Measurements from ENCODE around the gene ATF7. TPM values are rescaled to one million over a fixed set of nuclear protein-coding genes. Genes with fewer than 3 reads are reported as not detected.
A peak's percentile ranks its signal among the peaks of the same experiment; 100 is the strongest.
"Not testable (repeated sequence)": the region's sequence is repeated elsewhere in the genome, so short reads cannot be mapped to it uniquely, and the experiment has no call there.

Gene ATF7
- polyA plus RNA-seq, 1 experiment = 27.1 TPM

DNA sequence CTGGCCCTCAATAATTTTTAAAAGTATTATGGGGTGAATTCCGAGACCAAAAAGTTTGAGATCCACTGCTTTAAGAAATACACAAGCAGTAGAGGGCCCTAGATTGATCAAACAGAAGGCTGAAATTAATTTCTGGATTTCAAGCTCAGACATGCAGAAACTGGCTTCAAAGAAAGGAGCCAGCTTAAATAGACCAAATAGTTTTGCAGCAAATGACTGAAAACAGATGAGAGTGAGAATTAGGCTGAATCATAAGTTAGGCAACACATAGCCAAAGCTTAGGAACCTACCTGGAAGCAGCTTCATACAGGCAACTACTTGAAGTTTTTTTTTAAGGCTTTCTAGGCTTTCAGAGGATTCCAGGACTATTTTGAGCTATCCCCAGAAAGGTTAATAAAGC is 12.4 kb downstream of the ATF7 start:
- H3K4me3 ChIP-seq (ENCODE audit: low read depth, low read length) = no peak overlapping the region
- CTCF ChIA-PET = interaction anchor here (1.0 to 3.8 kb wide), 4 partner anchors 10 to 71 kb away, joined by 3 to 14 read pairs (median 4); partner anchors contain the start of gene ATP5MC2
- no peak for DNase-seq (ENCODE audit: low read depth, low spot score)
- H3K9me3 ChIP-seq (ENCODE audit: control insufficient read depth, insufficient read depth, low read length) = no peaks in the 10 kb centered on the region
- H3K27me3 ChIP-seq (ENCODE audit: control insufficient read depth, insufficient read depth, low read length) = no peaks in the 10 kb centered on the region
- POLR2A ChIA-PET = interaction anchor here (1.5 kb wide), 1 partner anchor 10 kb away, joined by 6 read pairs; no protein-coding TSS in a partner anchor
- H3K27ac ChIP-seq (ENCODE audit: low read depth, low read length) = peak overlapping the region; percentile 21
- TF ChIP-seq, protein P1, sequence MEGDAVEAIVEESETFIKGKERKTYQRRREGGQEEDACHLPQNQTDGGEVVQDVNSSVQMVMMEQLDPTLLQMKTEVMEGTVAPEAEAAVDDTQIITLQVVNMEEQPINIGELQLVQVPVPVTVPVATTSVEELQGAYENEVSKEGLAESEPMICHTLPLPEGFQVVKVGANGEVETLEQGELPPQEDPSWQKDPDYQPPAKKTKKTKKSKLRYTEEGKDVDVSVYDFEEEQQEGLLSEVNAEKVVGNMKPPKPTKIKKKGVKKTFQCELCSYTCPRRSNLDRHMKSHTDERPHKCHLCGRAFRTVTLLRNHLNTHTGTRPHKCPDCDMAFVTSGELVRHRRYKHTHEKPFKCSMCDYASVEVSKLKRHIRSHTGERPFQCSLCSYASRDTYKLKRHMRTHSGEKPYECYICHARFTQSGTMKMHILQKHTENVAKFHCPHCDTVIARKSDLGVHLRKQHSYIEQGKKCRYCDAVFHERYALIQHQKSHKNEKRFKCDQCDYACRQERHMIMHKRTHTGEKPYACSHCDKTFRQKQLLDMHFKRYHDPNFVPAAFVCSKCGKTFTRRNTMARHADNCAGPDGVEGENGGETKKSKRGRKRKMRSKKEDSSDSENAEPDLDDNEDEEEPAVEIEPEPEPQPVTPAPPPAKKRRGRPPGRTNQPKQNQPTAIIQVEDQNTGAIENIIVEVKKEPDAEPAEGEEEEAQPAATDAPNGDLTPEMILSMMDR (IDR thresholded peaks at IDR 0.05; ENCODE audit: low read depth, low read length) = no peak

DNA sequence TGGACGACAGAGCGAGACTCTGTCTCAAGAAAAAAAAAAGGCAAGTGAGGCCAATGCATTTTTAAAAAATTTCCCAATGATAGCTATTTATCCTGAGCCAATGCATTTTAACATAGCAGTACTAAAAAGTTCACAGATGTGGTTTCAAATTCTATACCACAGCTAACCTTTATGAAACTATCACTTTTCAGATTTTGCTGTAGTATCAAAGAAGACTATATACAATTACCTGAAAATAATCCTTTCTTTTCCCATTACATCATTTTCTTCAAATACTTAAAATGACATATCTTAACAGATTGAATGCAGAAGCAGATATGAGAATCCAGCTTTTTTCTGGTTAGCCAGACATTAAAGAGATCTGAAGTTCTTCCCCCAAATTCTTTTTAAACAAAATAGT is 13.2 kb downstream of the ATF7 start:
- H3K4me3 ChIP-seq (ENCODE audit: low read depth, low read length) = no peak overlapping the region
- H3K27ac ChIP-seq (ENCODE audit: low read depth, low read length) = no peak overlapping the region
- CTCF ChIA-PET = interaction anchor here (1.0 to 3.8 kb wide), 3 partner anchors 9 to 70 kb away, joined by 3 to 14 read pairs (median 3); no protein-coding TSS in a partner anchor
- no peaks in the 10 kb centered on the region for H3K27me3 ChIP-seq (ENCODE audit: control insufficient read depth, insufficient read depth, low read length)
- no peak for DNase-seq (ENCODE audit: low read depth, low spot score)
- TF ChIP-seq, protein P1 (IDR thresholded peaks at IDR 0.05; ENCODE audit: low read depth, low read length) = no peak
- POLR2A ChIA-PET = interaction anchor here (1.5 kb wide), 1 partner anchor 11 kb away, joined by 6 read pairs; no protein-coding TSS in a partner anchor
- H3K9me3 ChIP-seq (ENCODE audit: control insufficient read depth, insufficient read depth, low read length) = no peaks in the 10 kb centered on the region

DNA sequence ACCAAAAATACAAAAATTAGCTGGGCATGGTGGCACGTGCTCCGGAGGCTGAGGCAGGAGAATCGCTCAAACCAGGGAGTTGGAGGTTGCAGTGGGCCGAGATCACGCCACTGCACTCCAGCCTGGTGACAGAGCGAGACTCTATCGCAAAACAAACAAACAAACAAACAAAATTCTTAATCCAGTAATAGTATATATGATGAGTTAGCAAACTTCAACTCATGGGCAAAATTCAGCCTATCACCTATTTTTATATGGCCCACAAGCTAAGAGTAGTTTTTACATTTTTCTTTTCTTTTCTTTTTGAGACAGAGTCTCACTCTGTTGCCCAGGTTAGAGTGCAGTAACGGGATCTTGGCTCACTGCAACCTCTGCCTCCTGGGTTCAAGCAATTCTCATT is 14.9 kb downstream of the ATF7 start:
- TF ChIP-seq, protein P1 (IDR thresholded peaks at IDR 0.05; ENCODE audit: low read depth, low read length) = no peak
- Histone ChIP-seq H3K27ac (ENCODE audit: low read depth, low read length) (no peak overlapping the region), H3K9me3 (ENCODE audit: control insufficient read depth, insufficient read depth, low read length) (no peaks in the 10 kb centered on the region), H3K27me3 (ENCODE audit: control insufficient read depth, insufficient read depth, low read length) (no peaks in the 10 kb centered on the region), H3K4me3 (ENCODE audit: low read depth, low read length) (no peak overlapping the region)
- DNase-seq (ENCODE audit: low read depth, low spot score) = no peak
- CTCF ChIA-PET = interaction anchor here (1.5 to 1.9 kb wide), 3 partner anchors 13 to 68 kb away, joined by 3 to 6 read pairs (median 4); partner anchors contain the start of gene ATP5MC2
- POLR2A ChIA-PET = no interaction called here

DNA sequence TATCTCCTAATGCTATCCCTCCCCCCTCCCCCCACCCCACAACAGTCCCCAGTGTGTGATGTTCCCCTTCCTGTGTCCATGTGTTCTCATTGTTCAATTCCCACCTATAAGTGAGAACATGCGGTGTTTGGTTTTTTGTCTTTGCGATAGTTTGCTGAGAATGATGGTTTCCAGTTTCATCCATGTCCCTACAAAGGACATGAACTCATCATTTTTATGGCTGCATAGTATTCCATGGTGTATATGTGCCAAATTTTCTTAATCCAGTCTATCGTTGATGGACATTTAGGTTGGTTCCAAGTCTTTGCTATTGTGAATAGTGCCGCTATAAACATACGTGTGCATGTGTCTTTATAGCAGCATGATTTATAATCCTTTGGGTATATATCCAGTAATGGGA is 19.5 kb downstream of the ATF7 start:
- DNase-seq (ENCODE audit: low read depth, low spot score); H3K27ac ChIP-seq (ENCODE audit: low read depth, low read length); POLR2A ChIA-PET; H3K4me3 ChIP-seq (ENCODE audit: low read depth, low read length); H3K9me3 ChIP-seq (ENCODE audit: control insufficient read depth, insufficient read depth, low read length); H3K27me3 ChIP-seq (ENCODE audit: control insufficient read depth, insufficient read depth, low read length); CTCF ChIA-PET: not testable (repeated sequence)

DNA sequence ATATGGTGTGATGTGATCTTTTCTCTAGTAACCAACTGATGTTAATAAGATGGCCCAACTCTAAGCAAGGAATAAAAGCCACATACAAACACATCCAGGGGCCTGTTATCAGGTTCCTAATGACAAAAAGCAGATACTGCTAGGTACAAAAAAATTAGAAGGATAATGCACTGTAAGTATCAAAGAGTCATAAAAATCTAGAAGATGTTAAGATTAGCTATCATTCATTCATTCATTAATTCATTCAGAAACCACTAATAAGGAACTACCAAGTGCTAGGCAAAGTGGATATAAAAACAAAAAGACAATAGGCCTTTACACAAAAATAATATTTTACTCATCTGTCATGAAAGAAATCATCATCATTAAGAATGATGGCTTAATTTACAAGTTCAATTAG is 21.6 kb downstream of the ATF7 start:
- TF ChIP-seq, protein P1 (IDR thresholded peaks at IDR 0.05; ENCODE audit: low read depth, low read length) = no peak
- Histone ChIP-seq H3K27ac (ENCODE audit: low read depth, low read length) (no peak overlapping the region), H3K27me3 (ENCODE audit: control insufficient read depth, insufficient read depth, low read length) (no peaks in the 10 kb centered on the region), H3K9me3 (ENCODE audit: control insufficient read depth, insufficient read depth, low read length) (no peaks in the 10 kb centered on the region), H3K4me3 (ENCODE audit: low read depth, low read length) (no peak overlapping the region)
- POLR2A ChIA-PET = interaction anchor here (0.7 kb wide), 1 partner anchor 20 kb away, joined by 13 read pairs; no protein-coding TSS in a partner anchor
- DNase-seq (ENCODE audit: low read depth, low spot score) = no peak
- CTCF ChIA-PET = no interaction called here
